HCT116 (cell line): ENCODE measurements around the gene ACOT8.

Experiments used
- CEBPB ChIP-seq: IDR thresholded peaks from 2 replicates; pipeline ENCODE4 v1.6.1; 2012; ENCODE audit warnings: low read depth
- CTCF ChIP-seq, 3 experiments: fragments of 200-600 bp in 1 of 3; sonication (generic) in 1 of 3; IDR thresholded peaks in 2 of 3; conservative IDR thresholded peaks in 1 of 3; 2 replicates each; pipeline ENCODE4 v1.5.1; 2012 to 2017; ENCODE audit warnings: low read depth in 2 of 3, low read length in 2 of 3, antibody characterized with exemption in 1 of 3, borderline replicate concordance in 1 of 3, control low read depth in 1 of 3, mild to moderate bottlenecking in 1 of 3, mixed read lengths in 1 of 3, mixed run types in 1 of 3, moderate library complexity in 1 of 3; ENCODE audit not compliant: insufficient read depth in 1 of 3
- ELF1 ChIP-seq: IDR thresholded peaks from 2 replicates; pipeline ENCODE4 v1.6.1; 2012; ENCODE audit warnings: low read depth, borderline replicate concordance
- EZH2 ChIP-seq: fragments of 200-600 bp; sonication (generic); IDR thresholded peaks from 2 replicates; pipeline ENCODE4 v1.6.1; 2017; ENCODE audit warnings: antibody characterized with exemption, mixed run types
- EZH2phosphoT487 ChIP-seq: fragments of 200-600 bp; IDR thresholded peaks from 2 replicates; pipeline ENCODE4 v1.6.1; 2018; ENCODE audit warnings: antibody characterized with exemption, borderline replicate concordance
- POLR2A ChIP-seq: IDR thresholded peaks from 2 replicates; pipeline ENCODE4 v1.7.0; 2011; ENCODE audit warnings: borderline replicate concordance; ENCODE audit not compliant: insufficient read depth, insufficient read length; ENCODE audit errors: extremely low read depth
- POLR2AphosphoS5 ChIP-seq: IDR thresholded peaks from 2 replicates; pipeline ENCODE4 v1.6.1; 2011; ENCODE audit warnings: mild to moderate bottlenecking, low read depth, low read length, moderate library complexity
- RAD21 ChIP-seq: IDR thresholded peaks from 2 replicates; pipeline ENCODE4 v1.6.1; 2012; ENCODE audit warnings: low read depth, mild to moderate bottlenecking
- SIN3A ChIP-seq: IDR thresholded peaks from 2 replicates; pipeline ENCODE4 v1.6.1; 2012; ENCODE audit warnings: low read depth
- SP1 ChIP-seq: IDR thresholded peaks from 2 replicates; pipeline ENCODE4 v1.6.1; 2012; ENCODE audit warnings: low read depth
- SRF ChIP-seq: IDR thresholded peaks from 2 replicates; pipeline ENCODE4 v1.6.1; 2012; ENCODE audit warnings: low read depth
- ZNF274 ChIP-seq: fragments of 200-500 bp; sonication (Bioruptor generic); IDR thresholded peaks from 2 replicates; pipeline ENCODE4 v1.6.1; 2014; ENCODE audit warnings: mild to moderate bottlenecking, low read depth, low read length, inconsistent platforms
- TF ChIP-seq, protein P1 (sequence below): IDR thresholded peaks from 2 replicates; pipeline ENCODE4 v1.6.1; 2012; ENCODE audit warnings: low read depth
- TF ChIP-seq, protein P2 (sequence below): IDR thresholded peaks from 2 replicates; pipeline ENCODE4 v1.6.1; 2012

DNA sequence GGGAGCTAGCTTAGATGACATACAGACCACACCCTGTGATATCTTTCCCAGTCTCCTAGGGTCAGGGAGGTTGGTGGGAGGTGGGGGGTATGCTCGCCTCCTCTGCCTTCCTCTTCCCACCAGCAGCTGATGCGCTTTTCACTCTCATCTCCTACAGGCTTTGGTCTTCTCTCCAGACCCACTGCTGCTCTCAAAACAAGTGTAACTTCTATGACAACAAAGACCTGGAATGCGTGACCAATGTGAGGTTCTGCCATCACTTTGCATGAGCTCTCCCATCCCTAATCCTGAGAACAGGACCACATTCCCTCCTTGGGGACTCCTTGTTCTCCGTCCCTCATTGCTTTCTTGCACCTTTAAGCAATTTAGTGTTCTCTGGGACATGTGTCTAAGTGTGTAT lies 36.6 kb upstream of the ACOT8 start:
- TF ChIP-seq CTCF (IDR thresholded peaks at IDR 0.05 in 2 of 3, conservative IDR thresholded peaks at IDR 0.05 in 1 of 3; ENCODE audit: borderline replicate concordance in 1 of 3, insufficient read depth in 1 of 3, low read depth in 2 of 3, low read length in 2 of 3) (no peak), POLR2A (no peak), EZH2 (no peak), EZH2phosphoT487 (no peak), SIN3A (no peak), SP1 (no peak), RAD21 (no peak), ELF1 (no peak), ZNF274 (no peak), SRF (no peak), POLR2AphosphoS5 (no peak), CEBPB (no peak)
- TF ChIP-seq, protein P1, sequence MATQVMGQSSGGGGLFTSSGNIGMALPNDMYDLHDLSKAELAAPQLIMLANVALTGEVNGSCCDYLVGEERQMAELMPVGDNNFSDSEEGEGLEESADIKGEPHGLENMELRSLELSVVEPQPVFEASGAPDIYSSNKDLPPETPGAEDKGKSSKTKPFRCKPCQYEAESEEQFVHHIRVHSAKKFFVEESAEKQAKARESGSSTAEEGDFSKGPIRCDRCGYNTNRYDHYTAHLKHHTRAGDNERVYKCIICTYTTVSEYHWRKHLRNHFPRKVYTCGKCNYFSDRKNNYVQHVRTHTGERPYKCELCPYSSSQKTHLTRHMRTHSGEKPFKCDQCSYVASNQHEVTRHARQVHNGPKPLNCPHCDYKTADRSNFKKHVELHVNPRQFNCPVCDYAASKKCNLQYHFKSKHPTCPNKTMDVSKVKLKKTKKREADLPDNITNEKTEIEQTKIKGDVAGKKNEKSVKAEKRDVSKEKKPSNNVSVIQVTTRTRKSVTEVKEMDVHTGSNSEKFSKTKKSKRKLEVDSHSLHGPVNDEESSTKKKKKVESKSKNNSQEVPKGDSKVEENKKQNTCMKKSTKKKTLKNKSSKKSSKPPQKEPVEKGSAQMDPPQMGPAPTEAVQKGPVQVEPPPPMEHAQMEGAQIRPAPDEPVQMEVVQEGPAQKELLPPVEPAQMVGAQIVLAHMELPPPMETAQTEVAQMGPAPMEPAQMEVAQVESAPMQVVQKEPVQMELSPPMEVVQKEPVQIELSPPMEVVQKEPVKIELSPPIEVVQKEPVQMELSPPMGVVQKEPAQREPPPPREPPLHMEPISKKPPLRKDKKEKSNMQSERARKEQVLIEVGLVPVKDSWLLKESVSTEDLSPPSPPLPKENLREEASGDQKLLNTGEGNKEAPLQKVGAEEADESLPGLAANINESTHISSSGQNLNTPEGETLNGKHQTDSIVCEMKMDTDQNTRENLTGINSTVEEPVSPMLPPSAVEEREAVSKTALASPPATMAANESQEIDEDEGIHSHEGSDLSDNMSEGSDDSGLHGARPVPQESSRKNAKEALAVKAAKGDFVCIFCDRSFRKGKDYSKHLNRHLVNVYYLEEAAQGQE, result no peak
- TF ChIP-seq, protein P2, sequence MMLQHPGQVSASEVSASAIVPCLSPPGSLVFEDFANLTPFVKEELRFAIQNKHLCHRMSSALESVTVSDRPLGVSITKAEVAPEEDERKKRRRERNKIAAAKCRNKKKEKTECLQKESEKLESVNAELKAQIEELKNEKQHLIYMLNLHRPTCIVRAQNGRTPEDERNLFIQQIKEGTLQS, result no peak
